Thymus (tissue), 11 donors: Measurements from ENCODE around the gene IGSF21. TPM values are rescaled to one million over a fixed set of nuclear protein-coding genes. Genes with fewer than 3 reads are reported as not detected.

Source experiments
- DNase-seq, 9 donors: peaks; one replicate each; pipeline ENCODE4 v3.0.0-alpha.2; 2013; ENCODE audit warnings: low spot score in 9 of 9, low read depth in 6 of 9, missing footprints in 1 of 9
- H3K27ac ChIP-seq, 2 donors: one replicate each; pipeline ENCODE4 v1.5.1; 2013; ENCODE audit warnings: control low read depth in 1 of 2, low read depth in 1 of 2, low read length in 1 of 2, mild to moderate bottlenecking in 1 of 2, moderate library complexity in 1 of 2
- H3K27me3 ChIP-seq, 2 donors: one replicate each; pipeline ENCODE4 v1.5.1; 2013; ENCODE audit warnings: low read length in 1 of 2; ENCODE audit not compliant: control insufficient read depth in 2 of 2, insufficient read depth in 1 of 2
- H3K36me3 ChIP-seq, 2 donors: one replicate each; pipeline ENCODE4 v1.5.1; 2013; ENCODE audit warnings: low read length in 1 of 2, mild to moderate bottlenecking in 1 of 2, moderate library complexity in 1 of 2; ENCODE audit not compliant: control insufficient read depth in 2 of 2, insufficient read depth in 2 of 2
- H3K4me1 ChIP-seq, 2 donors: one replicate each; pipeline ENCODE4 v1.5.1; 2013; ENCODE audit warnings: low read length in 2 of 2; ENCODE audit not compliant: control insufficient read depth in 2 of 2, insufficient read depth in 2 of 2
- H3K4me3 ChIP-seq, 2 donors: one replicate each; pipeline ENCODE4 v1.5.1; 2013; ENCODE audit warnings: low read length in 2 of 2, control low read depth in 1 of 2, mild to moderate bottlenecking in 1 of 2
- H3K9me3 ChIP-seq, 2 donors: one replicate each; pipeline ENCODE4 v1.5.1; 2013; ENCODE audit warnings: low read length in 1 of 2, mild to moderate bottlenecking in 1 of 2; ENCODE audit not compliant: control insufficient read depth in 2 of 2, insufficient read depth in 1 of 2
- WGBS: extraction: QIAGEN DNeasy Blood & Tissue Kit; methylation state at CpG from one replicate; pipeline ENCODE4 v1.1.7; 2013; 5-methylcytosine and 5-hydroxymethylcytosine counted together
- polyA plus RNA-seq: library from polyadenylated mRNA; stranded (reverse); fragments of 200-250 nt; gene quantifications from one replicate; pipeline ENCODE4 v1.2.3, GENCODE V29; 2013
- total RNA-seq: library from RNA; stranded (reverse); fragments of 120-200 nt; gene quantifications from one replicate; pipeline ENCODE4 v1.2.4, GENCODE V29; 2013
- donor health status: healthy.

Gene IGSF21
- total and polyA plus RNA-seq, 2 donors: 0.85 to 2.1 TPM

DNA sequence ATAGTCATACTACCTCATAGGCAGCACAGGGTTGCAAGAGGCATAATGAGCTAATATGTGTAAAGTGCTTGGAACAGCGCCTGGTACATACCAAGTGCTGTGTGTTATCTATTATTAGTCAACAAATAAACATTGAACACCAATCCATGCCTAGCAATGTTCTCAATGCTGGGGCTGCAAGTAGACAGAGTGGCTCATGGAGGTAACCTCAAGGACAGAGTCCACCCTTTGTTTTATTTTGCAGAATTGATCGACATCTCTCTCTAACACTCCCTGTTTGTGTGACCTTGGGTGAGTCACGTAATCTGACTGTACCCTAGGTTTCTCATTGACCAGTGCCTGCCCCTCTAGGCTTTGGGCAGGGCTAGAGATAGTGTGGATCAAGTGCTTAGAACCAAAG lies 209.2 kb downstream of the IGSF21 start:
- 63% methylated on average over 3 of the region's 3 CpGs for WGBS
- H3K36me3 ChIP-seq: no peaks in the 10 kb centered on the region
- no peaks in the 10 kb centered on the region for H3K4me1 ChIP-seq
- no peaks in the 10 kb centered on the region for H3K27me3 ChIP-seq
- H3K4me3 ChIP-seq: no peak overlapping the region
- H3K27ac ChIP-seq: no peak overlapping the region
- no peak for DNase-seq
- no peaks in the 10 kb centered on the region for H3K9me3 ChIP-seq

DNA sequence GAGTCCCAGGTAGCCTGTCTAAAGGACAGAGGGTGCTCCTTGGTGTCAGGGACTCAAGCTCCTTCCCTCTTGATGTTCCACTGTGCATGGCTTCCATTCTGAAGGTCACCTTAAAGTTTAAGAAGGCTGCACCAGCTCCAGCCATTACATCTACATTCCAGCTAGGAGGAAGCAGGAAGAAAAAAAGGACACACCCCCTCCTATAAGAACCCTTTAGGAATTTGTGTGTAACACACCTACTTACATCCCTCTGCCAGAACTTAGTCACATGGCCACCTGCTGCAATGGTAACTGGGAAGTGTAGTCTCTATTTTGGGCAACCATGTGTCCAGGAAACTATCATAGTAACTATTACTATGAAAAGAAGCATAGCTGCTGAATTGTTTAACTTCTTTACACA lies 211.5 kb downstream of the IGSF21 start:
- Histone ChIP-seq H3K4me3 (no peak overlapping the region), H3K9me3 (no peaks in the 10 kb centered on the region), H3K27me3 (peaks cover 0 to 8% of the 10 kb centered on the region in 2 donors), H3K4me1 (no peaks in the 10 kb centered on the region), H3K27ac (no peak overlapping the region), H3K36me3 (no peaks in the 10 kb centered on the region)
- no peak for DNase-seq

GRCh38 chr1:18320051-18320450 lies 212.5 kb downstream of the IGSF21 start:
- no peaks in the 10 kb centered on the region for H3K4me1 ChIP-seq

GRCh38 chr1:18322368-18323032 lies 214.9 kb downstream of the IGSF21 start:
- Histone ChIP-seq H3K4me3 (no peak overlapping the region), H3K27ac (no peak overlapping the region), H3K36me3 (no peaks in the 10 kb centered on the region), H3K27me3 (peaks cover 0 to 8% of the 10 kb centered on the region in 2 donors), H3K9me3 (no peaks in the 10 kb centered on the region), H3K4me1 (no peaks in the 10 kb centered on the region)
- no peak for DNase-seq
- 40% methylated on average over 20 of the region's 20 CpGs for WGBS

More at GRCh38 chr1:18320051-18320450, 212.5 kb downstream of the IGSF21 start:
- no peak for DNase-seq
- Histone ChIP-seq H3K36me3 (no peaks in the 10 kb centered on the region), H3K9me3 (no peaks in the 10 kb centered on the region), H3K27ac (no peak overlapping the region), H3K4me3 (no peak overlapping the region), H3K27me3 (peaks cover 0 to 8% of the 10 kb centered on the region in 2 donors)
- 78% methylated on average over 7 of the region's 7 CpGs for WGBS

- no peak for DNase-seq
- WGBS: 72% methylated on average over 7 of the region's 7 CpGs
- no peaks in the 10 kb centered on the region for H3K9me3 ChIP-seq
- H3K4me3 ChIP-seq: no peak overlapping the region
- H3K27ac ChIP-seq: no peak overlapping the region
- H3K27me3 ChIP-seq: peaks cover 0 to 8% of the 10 kb centered on the region in 2 donors
- H3K4me1 ChIP-seq: no peaks in the 10 kb centered on the region
- H3K36me3 ChIP-seq: no peaks in the 10 kb centered on the region
Measured at GRCh38 chr1:18323259-18323658, 215.7 kb downstream of the IGSF21 start.

- Histone ChIP-seq H3K27ac (no peak overlapping the region), H3K27me3 (peaks cover 0 to 8% of the 10 kb centered on the region in 2 donors), H3K36me3 (no peaks in the 10 kb centered on the region), H3K9me3 (no peaks in the 10 kb centered on the region), H3K4me3 (no peak overlapping the region), H3K4me1 (no peaks in the 10 kb centered on the region)
- DNase-seq: no peak
- 85% methylated on average over 10 of the region's 10 CpGs for WGBS
Measured at GRCh38 chr1:18324246-18324645, 216.6 kb downstream of the IGSF21 start.

GRCh38 chr1:18325136-18325535 lies 217.5 kb downstream of the IGSF21 start:
- Histone ChIP-seq H3K27me3 (peaks cover 0 to 8% of the 10 kb centered on the region in 2 donors), H3K4me3 (no peak overlapping the region), H3K27ac (no peak overlapping the region), H3K4me1 (no peaks in the 10 kb centered on the region), H3K9me3 (no peaks in the 10 kb centered on the region), H3K36me3 (no peaks in the 10 kb centered on the region)
- DNase-seq: no peak
- WGBS: 81% methylated on average over 7 of the region's 7 CpGs

DNA sequence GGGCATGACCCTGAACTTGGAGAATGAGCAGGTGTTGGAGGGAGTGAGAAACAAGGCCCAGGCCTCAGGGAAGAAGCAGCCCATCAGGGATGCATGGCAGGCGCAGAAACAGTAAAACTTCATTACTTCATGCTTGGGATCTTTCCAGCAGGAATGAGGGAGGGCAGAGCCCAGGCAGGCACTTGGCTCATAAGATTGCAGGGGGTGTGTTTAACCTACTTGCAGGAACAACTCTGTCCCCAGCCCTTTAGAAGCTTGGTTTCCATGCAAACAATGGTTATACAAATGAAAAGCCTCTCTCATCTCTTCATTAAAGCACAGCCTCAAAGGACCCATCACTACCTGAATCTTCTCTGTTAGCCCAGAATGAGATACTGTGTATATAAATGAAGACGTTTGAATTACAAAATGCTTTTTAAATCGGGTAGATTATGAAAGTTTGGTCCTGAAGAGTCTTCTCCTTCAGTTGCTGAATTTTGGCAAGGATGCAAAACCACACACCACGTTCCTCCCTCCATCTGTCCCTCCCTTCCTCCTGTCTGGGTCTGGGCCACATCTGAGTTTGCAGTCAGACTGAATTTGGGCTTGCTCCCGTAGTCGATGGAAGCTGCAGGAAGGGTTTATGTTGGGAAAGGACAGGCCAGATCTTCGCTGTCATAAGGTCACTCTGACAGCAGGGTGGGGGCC lies 218.8 kb downstream of the IGSF21 start:
- Histone ChIP-seq H3K27ac (no peak overlapping the region), H3K4me1 (no peaks in the 10 kb centered on the region), H3K36me3 (no peaks in the 10 kb centered on the region), H3K27me3 (peaks cover 0 to 8% of the 10 kb centered on the region in 2 donors), H3K4me3 (no peak overlapping the region), H3K9me3 (no peaks in the 10 kb centered on the region)
- 57% methylated on average over 7 of the region's 7 CpGs for WGBS
- no peak for DNase-seq

DNA sequence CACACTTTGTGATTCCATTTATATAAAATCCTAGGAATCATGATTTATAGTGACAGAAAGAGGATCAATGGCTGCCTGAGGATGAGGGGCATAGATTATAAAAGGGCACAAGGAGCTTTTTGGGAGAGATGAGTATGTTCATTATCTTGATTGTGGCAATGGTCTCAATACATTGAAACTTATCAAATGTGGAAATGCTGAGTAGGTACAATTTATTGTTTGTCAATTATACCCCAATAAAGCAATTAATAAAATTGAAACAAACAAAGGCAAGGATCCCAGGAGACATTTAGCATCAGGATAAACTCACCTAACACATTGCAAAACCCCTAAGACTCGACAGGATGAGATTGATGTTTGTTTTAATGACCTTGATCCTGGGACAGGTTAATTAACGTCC lies 220.1 kb downstream of the IGSF21 start:
- Histone ChIP-seq H3K9me3 (no peaks in the 10 kb centered on the region), H3K27ac (no peak overlapping the region), H3K36me3 (no peaks in the 10 kb centered on the region), H3K4me1 (no peaks in the 10 kb centered on the region), H3K27me3 (peaks cover 0 to 6% of the 10 kb centered on the region in 2 donors), H3K4me3 (no peak overlapping the region)
- no peak for DNase-seq
- WGBS: 73% methylated on average over 2 of the region's 2 CpGs
